ENCODE results near the gene RAD1.

The RAD1 gene

GRCh38 chr5:34865091-34865490, 50.2 kb downstream of the RAD1 start:
- CTCF ChIA-PET, result no interaction called here
- no peak for TF ChIP-seq HDGF (IDR thresholded peaks at IDR 0.05; ENCODE audit: borderline replicate concordance)
- no peak for TF ChIP-seq L3MBTL2 (conservative IDR thresholded peaks at IDR 0.05)
- no peak for DNase-seq (ENCODE audit: extremely low spot score)
- POLR2A ChIA-PET, result no interaction called here

- POLR2A ChIA-PET, result no interaction called here
- DNase-seq (ENCODE audit: extremely low spot score), result no peak
- TF ChIP-seq ARNT (IDR thresholded peaks at IDR 0.05), result no peak
- TF ChIP-seq FOXK2 (IDR thresholded peaks at IDR 0.05), result no peak
- no peak for TF ChIP-seq BHLHE40 (IDR thresholded peaks at IDR 0.05; ENCODE audit: borderline replicate concordance)
- no peak for TF ChIP-seq PKNOX1 (IDR thresholded peaks at IDR 0.05)
- TF ChIP-seq FOXA1 (IDR thresholded peaks at IDR 0.05), result no peak
- TF ChIP-seq TARDBP (IDR thresholded peaks at IDR 0.05), result no peak
- TF ChIP-seq L3MBTL2 (conservative IDR thresholded peaks at IDR 0.05), result no peak
- no peak for TF ChIP-seq NFRKB (IDR thresholded peaks at IDR 0.05)
- TF ChIP-seq ELF4 (IDR thresholded peaks at IDR 0.05), result no peak
- CTCF ChIA-PET, result no interaction called here
Measured at GRCh38 chr5:34863946-34864345, 51.4 kb downstream of the RAD1 start.

- POLR2A ChIA-PET, result no interaction called here
- TF ChIP-seq CTBP1 (IDR thresholded peaks at IDR 0.05; ENCODE audit: borderline replicate concordance), result no peak
- TF ChIP-seq FOXM1 (IDR thresholded peaks at IDR 0.05; ENCODE audit: borderline replicate concordance), result no peak
- TF ChIP-seq PKNOX1 (IDR thresholded peaks at IDR 0.05), result no peak
- no peak for TF ChIP-seq HDGF (IDR thresholded peaks at IDR 0.05; ENCODE audit: borderline replicate concordance)
- no peak for TF ChIP-seq TARDBP (IDR thresholded peaks at IDR 0.05)
- TF ChIP-seq LEF1 (IDR thresholded peaks at IDR 0.05; ENCODE audit: borderline replicate concordance), result no peak
- TF ChIP-seq L3MBTL2 (conservative IDR thresholded peaks at IDR 0.05), result no peak
- TF ChIP-seq SP1 (IDR thresholded peaks at IDR 0.05), result no peak
- TF ChIP-seq ELF4 (IDR thresholded peaks at IDR 0.05), result no peak
- no peak for TF ChIP-seq SUZ12 (IDR thresholded peaks at IDR 0.05)
- no peak for TF ChIP-seq FOXA1 (IDR thresholded peaks at IDR 0.05)
- TF ChIP-seq ARNT (IDR thresholded peaks at IDR 0.05), result no peak
- TF ChIP-seq FOXK2 (IDR thresholded peaks at IDR 0.05), result no peak
- no peak for TF ChIP-seq NFRKB (IDR thresholded peaks at IDR 0.05)
- no peak for TF ChIP-seq BHLHE40 (IDR thresholded peaks at IDR 0.05; ENCODE audit: borderline replicate concordance)
- TF ChIP-seq ZNF384 (IDR thresholded peaks at IDR 0.05), result no peak
- no peak for DNase-seq (ENCODE audit: extremely low spot score)
- CTCF ChIA-PET, result no interaction called here
Measured at GRCh38 chr5:34859253-34859652, 56.1 kb downstream of the RAD1 start.

GRCh38 chr5:34858790-34859189, 56.5 kb downstream of the RAD1 start:
- CTCF ChIA-PET, result no interaction called here
- no peak for DNase-seq (ENCODE audit: extremely low spot score)
- POLR2A ChIA-PET, result no interaction called here
- no peak for TF ChIP-seq FOXM1 (IDR thresholded peaks at IDR 0.05; ENCODE audit: borderline replicate concordance)
- no peak for TF ChIP-seq HDGF (IDR thresholded peaks at IDR 0.05; ENCODE audit: borderline replicate concordance)
- TF ChIP-seq BHLHE40 (IDR thresholded peaks at IDR 0.05; ENCODE audit: borderline replicate concordance), result no peak

- CTCF ChIA-PET, result no interaction called here
- POLR2A ChIA-PET, result no interaction called here
- DNase-seq (ENCODE audit: extremely low spot score), result no peak
- TF ChIP-seq FOXM1 (IDR thresholded peaks at IDR 0.05; ENCODE audit: borderline replicate concordance) (no peak), L3MBTL2 (conservative IDR thresholded peaks at IDR 0.05) (no peak), TARDBP (IDR thresholded peaks at IDR 0.05) (no peak), ELF4 (IDR thresholded peaks at IDR 0.05) (no peak), ZNF384 (IDR thresholded peaks at IDR 0.05) (no peak), FOXK2 (IDR thresholded peaks at IDR 0.05) (no peak), SP1 (IDR thresholded peaks at IDR 0.05) (no peak), ARNT (IDR thresholded peaks at IDR 0.05) (no peak), FOXA1 (IDR thresholded peaks at IDR 0.05) (no peak), BHLHE40 (IDR thresholded peaks at IDR 0.05; ENCODE audit: borderline replicate concordance) (no peak), NFRKB (IDR thresholded peaks at IDR 0.05) (no peak), LEF1 (IDR thresholded peaks at IDR 0.05; ENCODE audit: borderline replicate concordance) (no peak), CTBP1 (IDR thresholded peaks at IDR 0.05; ENCODE audit: borderline replicate concordance) (no peak), SUZ12 (IDR thresholded peaks at IDR 0.05) (no peak)
Measured at GRCh38 chr5:34857894-34858293, 57.4 kb downstream of the RAD1 start.

- no peak for DNase-seq (ENCODE audit: extremely low spot score)
- TF ChIP-seq HDGF (IDR thresholded peaks at IDR 0.05; ENCODE audit: borderline replicate concordance), result no peak
- TF ChIP-seq CTBP1 (IDR thresholded peaks at IDR 0.05; ENCODE audit: borderline replicate concordance), result no peak
- TF ChIP-seq LEF1 (IDR thresholded peaks at IDR 0.05; ENCODE audit: borderline replicate concordance), result no peak
- no peak for TF ChIP-seq ZNF384 (IDR thresholded peaks at IDR 0.05)
- no peak for TF ChIP-seq FOXK2 (IDR thresholded peaks at IDR 0.05)
- TF ChIP-seq FOXA1 (IDR thresholded peaks at IDR 0.05), result no peak
- no peak for TF ChIP-seq SP1 (IDR thresholded peaks at IDR 0.05)
- TF ChIP-seq PKNOX1 (IDR thresholded peaks at IDR 0.05), result no peak
- no peak for TF ChIP-seq L3MBTL2 (conservative IDR thresholded peaks at IDR 0.05)
- TF ChIP-seq TARDBP (IDR thresholded peaks at IDR 0.05), result no peak
- TF ChIP-seq NFRKB (IDR thresholded peaks at IDR 0.05), result no peak
- TF ChIP-seq BHLHE40 (IDR thresholded peaks at IDR 0.05; ENCODE audit: borderline replicate concordance), result no peak
- no peak for TF ChIP-seq FOXM1 (IDR thresholded peaks at IDR 0.05; ENCODE audit: borderline replicate concordance)
- no peak for TF ChIP-seq ARNT (IDR thresholded peaks at IDR 0.05)
- CTCF ChIA-PET, result no interaction called here
- POLR2A ChIA-PET, result no interaction called here
Measured at GRCh38 chr5:34857161-34857560, 58.1 kb downstream of the RAD1 start.

Measured in HEK293T (cell line).